Nephron progenitor cell (in vitro differentiated cells): ENCODE results near the gene PTPRD.

Source experiments
- DNase-seq: peaks from one replicate; pipeline ENCODE4 v3.0.0; 2021
- H3K27ac Mint-ChIP-seq: 2 replicates; pipeline ENCODE4 v1.8.0; 2021; ENCODE audit warnings: mild to moderate bottlenecking, moderate library complexity, mixed read lengths
- H3K27me3 Mint-ChIP-seq: 2 replicates; pipeline ENCODE4 v1.8.0; 2021; ENCODE audit warnings: mild to moderate bottlenecking, low read depth, mixed read lengths; ENCODE audit not compliant: poor library complexity
- H3K36me3 Mint-ChIP-seq: 2 replicates; pipeline ENCODE4 v1.8.0; 2021; ENCODE audit warnings: low read depth, mixed read lengths
- H3K4me1 Mint-ChIP-seq: 2 replicates; pipeline ENCODE4 v1.8.0; 2021; ENCODE audit warnings: mixed read lengths
- H3K4me3 Mint-ChIP-seq: 2 replicates; pipeline ENCODE4 v1.8.0; 2021; ENCODE audit warnings: mild to moderate bottlenecking, moderate library complexity, mixed read lengths
- H3K9me3 Mint-ChIP-seq: 2 replicates; pipeline ENCODE4 v1.8.0; 2021; ENCODE audit warnings: mild to moderate bottlenecking, moderate library complexity, mixed read lengths
- TF ChIP-seq, protein P1 (sequence below): fragments of 200-600 bp; sonication (generic); IDR thresholded peaks from 2 replicates; pipeline ENCODE4 v1.5.0; 2021; ENCODE audit warnings: antibody characterized with exemption

PTPRD gene

DNA sequence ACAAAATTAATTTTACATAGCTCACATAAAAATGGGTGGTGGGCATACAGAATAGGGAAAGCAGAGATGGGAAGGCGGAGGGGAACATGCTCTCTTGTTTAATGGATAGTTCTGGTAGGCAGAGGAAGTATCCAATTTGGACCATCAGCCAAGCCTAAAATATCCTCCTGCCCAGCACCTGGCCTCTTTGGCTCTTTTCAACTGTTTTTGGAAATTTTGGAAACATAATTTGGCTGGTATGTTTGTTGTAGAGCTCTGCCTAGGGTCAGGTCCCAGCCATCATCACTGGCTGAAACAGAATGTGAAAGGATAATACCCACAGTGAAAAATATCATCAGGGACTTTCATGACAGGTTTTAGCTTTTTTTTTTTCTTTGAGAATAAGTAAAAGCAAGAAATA, 2345.9 kb downstream of the PTPRD start:
- Mint-ChIP-seq H3K4me1 (peaks cover 11% of the 10 kb centered on the region), H3K36me3 (no peaks in the 10 kb centered on the region), H3K9me3 (no peaks in the 10 kb centered on the region), H3K27me3 (no peaks in the 10 kb centered on the region), H3K27ac (no peak overlapping the region), H3K4me3 (no peak overlapping the region)
- TF ChIP-seq, protein P1, sequence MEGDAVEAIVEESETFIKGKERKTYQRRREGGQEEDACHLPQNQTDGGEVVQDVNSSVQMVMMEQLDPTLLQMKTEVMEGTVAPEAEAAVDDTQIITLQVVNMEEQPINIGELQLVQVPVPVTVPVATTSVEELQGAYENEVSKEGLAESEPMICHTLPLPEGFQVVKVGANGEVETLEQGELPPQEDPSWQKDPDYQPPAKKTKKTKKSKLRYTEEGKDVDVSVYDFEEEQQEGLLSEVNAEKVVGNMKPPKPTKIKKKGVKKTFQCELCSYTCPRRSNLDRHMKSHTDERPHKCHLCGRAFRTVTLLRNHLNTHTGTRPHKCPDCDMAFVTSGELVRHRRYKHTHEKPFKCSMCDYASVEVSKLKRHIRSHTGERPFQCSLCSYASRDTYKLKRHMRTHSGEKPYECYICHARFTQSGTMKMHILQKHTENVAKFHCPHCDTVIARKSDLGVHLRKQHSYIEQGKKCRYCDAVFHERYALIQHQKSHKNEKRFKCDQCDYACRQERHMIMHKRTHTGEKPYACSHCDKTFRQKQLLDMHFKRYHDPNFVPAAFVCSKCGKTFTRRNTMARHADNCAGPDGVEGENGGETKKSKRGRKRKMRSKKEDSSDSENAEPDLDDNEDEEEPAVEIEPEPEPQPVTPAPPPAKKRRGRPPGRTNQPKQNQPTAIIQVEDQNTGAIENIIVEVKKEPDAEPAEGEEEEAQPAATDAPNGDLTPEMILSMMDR, result no peak
- DNase-seq, result no peak

DNA sequence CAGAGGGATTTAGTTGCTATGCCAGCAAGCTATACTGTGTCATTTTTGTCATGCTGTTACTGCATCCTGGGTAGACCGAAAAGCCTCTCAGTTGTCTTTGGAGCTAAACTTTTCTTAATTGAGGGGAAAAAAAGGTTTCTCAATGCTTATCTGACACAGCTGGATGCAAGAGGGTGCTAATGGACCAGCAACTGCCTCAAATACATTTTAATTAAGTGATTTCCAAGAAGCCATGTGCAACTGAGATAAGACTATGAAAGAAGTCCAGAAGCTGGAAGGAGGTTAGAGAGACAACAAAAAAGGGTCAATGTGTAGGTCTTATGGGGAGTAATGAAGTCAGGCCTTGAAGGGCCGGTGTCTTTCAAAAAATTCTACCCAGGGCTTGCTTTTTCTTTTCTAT, 2347.5 kb downstream of the PTPRD start:
- TF ChIP-seq, protein P1, result no peak
- Mint-ChIP-seq H3K27ac (no peak overlapping the region), H3K4me1 (peaks cover 11% of the 10 kb centered on the region), H3K36me3 (no peaks in the 10 kb centered on the region), H3K27me3 (no peaks in the 10 kb centered on the region), H3K9me3 (no peaks in the 10 kb centered on the region), H3K4me3 (no peak overlapping the region)
- DNase-seq, result no peak
